ENCODE data around the gene DPH5. TPM values are rescaled to one million over a fixed set of nuclear protein-coding genes. Genes with fewer than 3 reads are reported as not detected.

Gene DPH5
- total and polyA plus RNA-seq, 2 donors (not counting 1 experiment from before 2014, with no cell fraction given): 33.0 to 42.5 TPM

- TF ChIP-seq, protein P1, sequence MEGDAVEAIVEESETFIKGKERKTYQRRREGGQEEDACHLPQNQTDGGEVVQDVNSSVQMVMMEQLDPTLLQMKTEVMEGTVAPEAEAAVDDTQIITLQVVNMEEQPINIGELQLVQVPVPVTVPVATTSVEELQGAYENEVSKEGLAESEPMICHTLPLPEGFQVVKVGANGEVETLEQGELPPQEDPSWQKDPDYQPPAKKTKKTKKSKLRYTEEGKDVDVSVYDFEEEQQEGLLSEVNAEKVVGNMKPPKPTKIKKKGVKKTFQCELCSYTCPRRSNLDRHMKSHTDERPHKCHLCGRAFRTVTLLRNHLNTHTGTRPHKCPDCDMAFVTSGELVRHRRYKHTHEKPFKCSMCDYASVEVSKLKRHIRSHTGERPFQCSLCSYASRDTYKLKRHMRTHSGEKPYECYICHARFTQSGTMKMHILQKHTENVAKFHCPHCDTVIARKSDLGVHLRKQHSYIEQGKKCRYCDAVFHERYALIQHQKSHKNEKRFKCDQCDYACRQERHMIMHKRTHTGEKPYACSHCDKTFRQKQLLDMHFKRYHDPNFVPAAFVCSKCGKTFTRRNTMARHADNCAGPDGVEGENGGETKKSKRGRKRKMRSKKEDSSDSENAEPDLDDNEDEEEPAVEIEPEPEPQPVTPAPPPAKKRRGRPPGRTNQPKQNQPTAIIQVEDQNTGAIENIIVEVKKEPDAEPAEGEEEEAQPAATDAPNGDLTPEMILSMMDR (IDR thresholded peaks at IDR 0.05): no peak
- TF ChIP-seq EZH2 (IDR thresholded peaks at IDR 0.05; ENCODE audit: borderline replicate concordance, insufficient read depth, low read depth, low read length, poor library complexity, severe bottlenecking): no peak
- no peak overlapping the region for H3K27ac Mint-ChIP-seq
- ATAC-seq (ENCODE audit: low read depth) (no peak), DNase-seq (no peak)
- H3K79me2 ChIP-seq (ENCODE audit: control insufficient read depth, insufficient read depth, low read length): peaks cover 78% of the 10 kb centered on the region
- H3K4me3 ChIP-seq (ENCODE audit: control extremely low read depth in 1 of 5, extremely low read depth in 1 of 5, insufficient read depth in 1 of 5, low read depth in 2 of 5, low read length in 4 of 5): no peak overlapping the region
- H3K27ac ChIP-seq (ENCODE audit: low read length in 2 of 2): no peak overlapping the region
- ChIA-PET CTCF (interaction anchor here (1.7 kb wide), 1 partner anchor 266 kb away, joined by 9 read pairs; no protein-coding TSS in a partner anchor), POLR2A (no interaction called here)
- no peaks in the 10 kb centered on the region for H3K36me3 ChIP-seq (replicated peaks in 1 of 2; ENCODE audit: control extremely low read depth in 1 of 2, control insufficient read depth in 1 of 2, extremely low read depth in 1 of 2, insufficient read depth in 2 of 2, low read length in 1 of 2)
- H3K4me1 ChIP-seq (ENCODE audit: control insufficient read depth in 2 of 2, insufficient read depth in 2 of 2, low read length in 2 of 2): peaks cover 17 to 21% of the 10 kb centered on the region in 2 donors
- no CpG with 5 or more reads among the region's 3 CpGs for WGBS (ENCODE audit: insufficient coverage)
- H3K4me1 Mint-ChIP-seq: peaks cover 32% of the 10 kb centered on the region
- no peak overlapping the region for H3K9ac ChIP-seq (ENCODE audit: low read length)
- no peaks in the 10 kb centered on the region for H3K27me3 Mint-ChIP-seq
- no peaks in the 10 kb centered on the region for H3K27me3 ChIP-seq (replicated peaks in 1 of 4; ENCODE audit: control extremely low read depth in 1 of 4, control insufficient read depth in 3 of 4, insufficient read depth in 4 of 4, low read length in 3 of 4)
- intact Hi-C loops (cut with micrococcal nuclease): loop anchor here (10.0 kb wide), 1 partner anchor 97 kb away; no protein-coding TSS in a partner anchor
- no peaks in the 10 kb centered on the region for H3K9me3 Mint-ChIP-seq (ENCODE audit: insufficient read depth)
- no peaks in the 10 kb centered on the region for H3K9me3 ChIP-seq (ENCODE audit: control extremely low read depth in 1 of 3, control insufficient read depth in 2 of 3, insufficient read depth in 1 of 3, low read length in 2 of 3)
- H4K20me1 ChIP-seq (ENCODE audit: control insufficient read depth, insufficient read depth, low read length, poor library complexity, severe bottlenecking): no peaks in the 10 kb centered on the region
- no peak overlapping the region for H3K4me2 ChIP-seq (replicated peaks; ENCODE audit: low read depth, low read length, poor library complexity, severe bottlenecking)
- no peak overlapping the region for H2AFZ ChIP-seq (ENCODE audit: insufficient read depth, low read depth, low read length, poor library complexity, severe bottlenecking)
- H3K4me3 Mint-ChIP-seq: no peak overlapping the region
These were observed 3.3 kb downstream of the DPH5 start for GRCh38 chr1:101022294-101022693.

- H2AFZ ChIP-seq (ENCODE audit: insufficient read depth, low read depth, low read length, poor library complexity, severe bottlenecking): no peak overlapping the region
- ATAC-seq (ENCODE audit: low read depth): no peak
- WGBS (ENCODE audit: insufficient coverage): no CpG with 5 or more reads among the region's 1 CpG
- H3K4me2 ChIP-seq (replicated peaks; ENCODE audit: low read depth, low read length, poor library complexity, severe bottlenecking): no peak overlapping the region
- H3K79me2 ChIP-seq (ENCODE audit: control insufficient read depth, insufficient read depth, low read length): peaks cover 36% of the 10 kb centered on the region
- no peak for DNase-seq
- CTCF ChIA-PET: no interaction called here
- no peaks in the 10 kb centered on the region for H3K9me3 Mint-ChIP-seq (ENCODE audit: insufficient read depth)
- no peaks in the 10 kb centered on the region for H4K20me1 ChIP-seq (ENCODE audit: control insufficient read depth, insufficient read depth, low read length, poor library complexity, severe bottlenecking)
- H3K9ac ChIP-seq (ENCODE audit: low read length): no peak overlapping the region
- peaks cover 6% of the 10 kb centered on the region in 2 experiments for H3K36me3 ChIP-seq (replicated peaks in 1 of 2; ENCODE audit: control extremely low read depth in 1 of 2, control insufficient read depth in 1 of 2, extremely low read depth in 1 of 2, insufficient read depth in 2 of 2, low read length in 1 of 2)
- no peak overlapping the region for H3K4me3 ChIP-seq (ENCODE audit: control extremely low read depth in 1 of 5, extremely low read depth in 1 of 5, insufficient read depth in 1 of 5, low read depth in 2 of 5, low read length in 4 of 5)
- H3K4me1 Mint-ChIP-seq: peaks cover 10% of the 10 kb centered on the region
- no peaks in the 10 kb centered on the region for H3K27me3 ChIP-seq (replicated peaks in 1 of 4; ENCODE audit: control extremely low read depth in 1 of 4, control insufficient read depth in 3 of 4, insufficient read depth in 4 of 4, low read length in 3 of 4)
- intact Hi-C loops (cut with micrococcal nuclease): no loop called here
- no peak overlapping the region for H3K27ac ChIP-seq (ENCODE audit: low read length in 2 of 2)
- POLR2A ChIA-PET: no interaction called here
- no peak for TF ChIP-seq EZH2 (IDR thresholded peaks at IDR 0.05; ENCODE audit: borderline replicate concordance, insufficient read depth, low read depth, low read length, poor library complexity, severe bottlenecking)
- TF ChIP-seq, protein P1 (IDR thresholded peaks at IDR 0.05): no peak
- H3K4me1 ChIP-seq (ENCODE audit: control insufficient read depth in 2 of 2, insufficient read depth in 2 of 2, low read length in 2 of 2): no peaks in the 10 kb centered on the region
- no peaks in the 10 kb centered on the region for H3K9me3 ChIP-seq (ENCODE audit: control extremely low read depth in 1 of 3, control insufficient read depth in 2 of 3, insufficient read depth in 1 of 3, low read length in 2 of 3)
- no peak overlapping the region for H3K4me3 Mint-ChIP-seq
- H3K27me3 Mint-ChIP-seq: no peaks in the 10 kb centered on the region
- H3K27ac Mint-ChIP-seq: no peak overlapping the region
These were observed 8.1 kb downstream of the DPH5 start for GRCh38 chr1:101017448-101017847.
